Activated CD4-positive, alpha-beta T cell treated with anti-CD3 and anti-CD28 coated beads, Interleukin-2, amount 10 ng/mL, durations not matched to agents 7 days and 5 days (primary cell): ENCODE results near the gene ZBTB25. TPM values are rescaled to one million over a fixed set of nuclear protein-coding genes. Genes with fewer than 3 reads are reported as not detected.

Source experiments
- CTCF ChIA-PET: fragments of 350-600 bp; sonication (Branson Sonifier 250); formaldehyde crosslinking; loops from one replicate; lab custom pipeline; 2021; ENCODE audit warnings: antibody characterized with exemption; lab: Charles Lee
- POLR2A ChIA-PET: fragments of 350-600 bp; sonication (Branson Sonifier 250); formaldehyde crosslinking; loops from one replicate; lab custom pipeline; 2021; ENCODE audit warnings: antibody characterized with exemption; lab: Charles Lee
- DNase-seq: peaks from one replicate; pipeline ENCODE4 v3.0.0-alpha.2; 2020
- H3K27ac Mint-ChIP-seq: one replicate; pipeline ENCODE4 v1.8.0; 2021; ENCODE audit warnings: mild to moderate bottlenecking, moderate library complexity, mixed read lengths
- H3K27me3 Mint-ChIP-seq: one replicate; pipeline ENCODE4 v1.8.0; 2021; ENCODE audit warnings: mixed read lengths
- H3K36me3 Mint-ChIP-seq: one replicate; pipeline ENCODE4 v1.8.0; 2021; ENCODE audit warnings: low read depth, mixed read lengths
- H3K4me1 Mint-ChIP-seq: one replicate; pipeline ENCODE4 v1.8.0; 2021; ENCODE audit warnings: mixed read lengths
- H3K4me3 Mint-ChIP-seq: one replicate; pipeline ENCODE4 v1.8.0; 2021; ENCODE audit warnings: mild to moderate bottlenecking, moderate library complexity, mixed read lengths
- H3K9me3 Mint-ChIP-seq: one replicate; pipeline ENCODE4 v1.8.0; 2021; ENCODE audit warnings: mixed read lengths
- total RNA-seq, 2 experiments: library from RNA; stranded (reverse); gene quantifications; one replicate each; pipeline ENCODE4 v1.2.3, GENCODE V29; 2021

The ZBTB25 gene
- total RNA-seq, 2 experiments from 2014 or later, result 29.2 to 31.2 TPM

- Mint-ChIP-seq H3K27ac (peak within 1 kb of the TSS; percentile 80), H3K4me3 (peak within 1 kb of the TSS; percentile 80), H3K27me3 (no peaks in the 10 kb centered on the region), H3K36me3 (peaks cover 7% of the 10 kb centered on the region), H3K9me3 (no peaks in the 10 kb centered on the region), H3K4me1 (peaks cover 33% of the 10 kb centered on the region)
- ChIA-PET CTCF (interaction anchor here (0.9 to 1.2 kb wide), 2 partner anchors 14 to 36 kb away, joined by 3 read pairs; no protein-coding TSS in a partner anchor), POLR2A (interaction anchor here (0.6 kb wide), 1 partner anchor 143 kb away, joined by 4 read pairs; no protein-coding TSS in a partner anchor)
- peak; percentile 63 for DNase-seq
These were observed 38.3 kb downstream of the ZBTB25 start, which contains the start of gene AKAP5 for GRCh38 chr14:64465191-64465822. TSS of gene AKAP5 (plus strand) at chr14:64465499. CDS start at chr14:64468395, 2,896 bp downstream.

- Mint-ChIP-seq H3K27me3 (no peaks in the 10 kb centered on the region), H3K4me3 (peak overlapping the region; percentile 80), H3K9me3 (no peaks in the 10 kb centered on the region), H3K27ac (peak overlapping the region; percentile 80), H3K36me3 (peaks cover 13% of the 10 kb centered on the region), H3K4me1 (peaks cover 33% of the 10 kb centered on the region)
- ChIA-PET CTCF (interaction anchor here (0.5 to 3.2 kb wide), 7 partner anchors 14 to 363 kb away, joined by 3 to 10 read pairs (median 4); no protein-coding TSS in a partner anchor), POLR2A (interaction anchor here (0.6 kb wide), 1 partner anchor 142 kb away, joined by 4 read pairs; no protein-coding TSS in a partner anchor)
- DNase-seq, result no peak
These were observed 39.0 kb downstream of the ZBTB25 start for GRCh38 chr14:64464651-64465050.

DNA sequence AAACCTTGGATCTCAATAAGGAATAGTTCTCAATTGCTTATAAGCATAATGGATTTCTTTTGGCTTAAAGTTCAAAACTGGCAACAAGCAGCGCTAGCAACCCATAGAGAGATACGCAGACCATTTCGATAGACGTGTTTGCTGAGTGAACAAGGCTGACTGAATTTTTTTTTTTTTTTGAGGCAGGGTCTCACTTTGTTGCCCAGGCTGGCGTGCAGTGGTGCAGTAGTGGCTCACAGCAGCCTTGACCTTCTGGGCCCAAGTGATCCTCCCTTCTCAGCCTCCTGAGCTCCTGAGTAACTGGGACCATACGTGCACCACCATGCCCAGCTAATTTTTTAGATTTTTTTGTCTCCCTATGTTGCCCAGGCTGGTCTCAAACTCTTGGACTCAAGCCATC lies 39.8 kb downstream of the ZBTB25 start:
- H3K36me3 Mint-ChIP-seq, result peaks cover 20% of the 10 kb centered on the region
- no peak for DNase-seq
- H3K9me3 Mint-ChIP-seq, result no peaks in the 10 kb centered on the region
- peaks cover 41% of the 10 kb centered on the region for H3K4me1 Mint-ChIP-seq
- no peak overlapping the region for H3K27ac Mint-ChIP-seq
- H3K4me3 Mint-ChIP-seq, result no peak overlapping the region
- ChIA-PET CTCF (interaction anchor here (0.7 to 3.2 kb wide), 8 partner anchors 9 to 195 kb away, joined by 3 to 10 read pairs (median 4); no protein-coding TSS in a partner anchor), POLR2A (no interaction called here)
- H3K27me3 Mint-ChIP-seq, result no peaks in the 10 kb centered on the region

- POLR2A ChIA-PET, result no interaction called here
These were observed 40.4 kb downstream of the ZBTB25 start for GRCh38 chr14:64463195-64463594.

DNA sequence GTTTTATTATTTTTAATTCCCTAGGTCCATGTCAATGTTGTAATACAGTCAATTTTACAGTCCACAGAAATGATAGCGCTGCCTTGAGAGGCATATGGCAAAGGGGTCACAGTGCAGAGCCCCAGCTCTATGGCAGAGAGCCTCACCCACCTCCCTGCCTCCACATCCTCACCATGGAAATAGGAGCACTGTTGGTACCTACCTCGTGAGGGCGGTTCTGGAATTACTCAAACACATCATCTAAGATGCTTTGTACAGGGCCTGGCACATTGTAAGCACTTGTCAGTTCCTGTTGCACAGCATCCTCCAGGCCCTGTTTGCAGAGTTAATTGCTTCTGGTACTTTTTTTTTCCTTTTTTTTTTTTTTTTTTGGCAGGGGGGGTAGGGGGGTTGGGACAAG lies 42.4 kb downstream of the ZBTB25 start:
- POLR2A ChIA-PET, result no interaction called here
- DNase-seq, result no peak
- H3K27me3 Mint-ChIP-seq, result no peaks in the 10 kb centered on the region
- no peak overlapping the region for H3K4me3 Mint-ChIP-seq
- peaks cover 31% of the 10 kb centered on the region for H3K4me1 Mint-ChIP-seq
- CTCF ChIA-PET, result interaction anchor here (1.3 to 1.7 kb wide), 2 partner anchors 16 to 37 kb away, joined by 3 to 4 read pairs; no protein-coding TSS in a partner anchor
- no peaks in the 10 kb centered on the region for H3K9me3 Mint-ChIP-seq
- no peak overlapping the region for H3K27ac Mint-ChIP-seq
- peaks cover 29% of the 10 kb centered on the region for H3K36me3 Mint-ChIP-seq

More at GRCh38 chr14:64463195-64463594, 40.4 kb downstream of the ZBTB25 start:
- H3K9me3 Mint-ChIP-seq, result no peaks in the 10 kb centered on the region
- DNase-seq, result no peak
- H3K4me1 Mint-ChIP-seq, result peaks cover 36% of the 10 kb centered on the region
- no peak overlapping the region for H3K4me3 Mint-ChIP-seq
- CTCF ChIA-PET, result interaction anchor here (0.8 to 3.2 kb wide), 7 partner anchors 9 to 47 kb away, joined by 3 to 10 read pairs (median 4); no protein-coding TSS in a partner anchor
- no peak overlapping the region for H3K27ac Mint-ChIP-seq
- H3K27me3 Mint-ChIP-seq, result no peaks in the 10 kb centered on the region
- H3K36me3 Mint-ChIP-seq, result peaks cover 22% of the 10 kb centered on the region

GRCh38 chr14:64459405-64460136 lies 44.1 kb downstream of the ZBTB25 start:
- H3K9me3 Mint-ChIP-seq, result no peaks in the 10 kb centered on the region
- POLR2A ChIA-PET, result no interaction called here
- peaks cover 41% of the 10 kb centered on the region for H3K36me3 Mint-ChIP-seq
- peaks cover 22% of the 10 kb centered on the region for H3K4me1 Mint-ChIP-seq
- CTCF ChIA-PET, result interaction anchor here (1.0 to 1.3 kb wide), 2 partner anchors 37 to 72 kb away, joined by 3 read pairs; no protein-coding TSS in a partner anchor
- no peak overlapping the region for H3K4me3 Mint-ChIP-seq
- no peaks in the 10 kb centered on the region for H3K27me3 Mint-ChIP-seq
- no peak overlapping the region for H3K27ac Mint-ChIP-seq
- DNase-seq, result no peak

- Mint-ChIP-seq H3K36me3 (peaks cover 55% of the 10 kb centered on the region), H3K9me3 (no peaks in the 10 kb centered on the region), H3K4me1 (peaks cover 15% of the 10 kb centered on the region), H3K27ac (no peak overlapping the region), H3K4me3 (no peak overlapping the region), H3K27me3 (no peaks in the 10 kb centered on the region)
- POLR2A ChIA-PET, result no interaction called here
- DNase-seq, result no peak
- CTCF ChIA-PET, result interaction anchor here (0.6 to 1.0 kb wide), 4 partner anchors 9 to 48 kb away, joined by 3 to 5 read pairs (median 4); no protein-coding TSS in a partner anchor
These were observed 49.0 kb downstream of the ZBTB25 start for GRCh38 chr14:64454671-64455070.

DNA sequence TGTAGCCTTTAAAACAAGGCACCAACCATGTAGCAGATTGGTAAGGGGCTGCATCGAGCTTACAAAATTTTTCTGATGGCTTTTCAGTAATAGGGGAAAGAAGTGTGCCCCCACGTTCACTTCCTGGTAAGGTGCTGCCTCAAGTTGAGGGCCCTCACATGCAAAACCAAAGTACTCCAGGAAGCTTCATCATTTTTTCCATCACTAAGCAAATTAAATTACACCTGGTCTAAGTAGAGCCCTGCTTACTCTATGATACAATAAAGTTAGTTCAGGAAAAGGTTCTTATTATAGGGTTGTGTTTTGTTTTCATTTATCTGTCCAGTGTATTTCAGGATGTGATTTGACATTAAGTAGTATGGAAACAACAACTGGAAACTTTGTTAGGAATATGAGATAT lies 53.4 kb downstream of the ZBTB25 start:
- Mint-ChIP-seq H3K27me3 (no peaks in the 10 kb centered on the region), H3K4me3 (no peak overlapping the region), H3K36me3 (peaks cover 49% of the 10 kb centered on the region), H3K27ac (no peak overlapping the region), H3K4me1 (peaks cover 15% of the 10 kb centered on the region), H3K9me3 (no peaks in the 10 kb centered on the region)
- ChIA-PET CTCF (interaction anchor here (2.6 to 2.9 kb wide), 2 partner anchors 13 to 20 kb away, joined by 10 to 14 read pairs; no protein-coding TSS in a partner anchor), POLR2A (no interaction called here)
- DNase-seq, result no peak

DNA sequence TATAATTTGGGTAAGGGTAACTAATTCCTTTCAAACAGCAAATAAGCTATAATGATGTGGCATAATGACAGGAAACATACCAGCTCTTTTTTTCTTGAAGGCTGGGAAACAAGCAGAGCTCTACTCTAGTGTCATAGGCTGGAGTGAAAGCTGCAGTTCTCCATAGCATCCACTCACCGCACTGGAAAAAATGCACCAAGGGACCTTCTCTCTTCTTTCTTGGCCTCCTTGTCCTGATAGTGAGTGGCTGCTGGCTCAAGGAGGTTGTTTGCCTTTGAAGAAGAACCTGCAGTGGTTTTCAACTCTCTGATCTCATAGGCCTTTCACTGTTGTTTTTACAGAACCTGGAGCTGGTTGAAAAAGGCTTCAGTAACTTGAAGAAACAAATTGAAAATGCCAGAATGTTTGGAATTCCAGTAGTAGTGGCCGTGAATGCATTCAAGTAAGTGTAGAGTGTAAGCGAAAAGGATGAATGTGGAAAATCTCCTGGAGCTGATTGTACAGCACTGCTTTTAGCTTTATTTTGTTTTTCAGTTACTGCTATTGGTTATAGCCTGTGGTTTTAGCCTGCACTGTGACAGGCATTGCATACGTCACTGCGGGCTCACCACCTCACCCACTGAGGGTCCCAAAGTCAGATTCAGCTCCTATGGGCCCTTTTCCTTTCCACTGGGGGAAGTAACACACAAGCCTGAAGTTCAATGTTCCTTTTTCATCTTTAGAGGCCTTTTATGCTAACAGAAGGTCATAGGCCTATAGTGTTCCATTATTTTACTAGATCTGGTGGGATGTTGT lies 55.6 kb downstream of the ZBTB25 start:
- POLR2A ChIA-PET, result no interaction called here
- Mint-ChIP-seq H3K9me3 (no peaks in the 10 kb centered on the region), H3K4me3 (no peak overlapping the region)

GRCh38 chr14:64444984-64445845 lies 58.4 kb downstream of the ZBTB25 start:
- CTCF ChIA-PET, result interaction anchor here (0.9 to 2.3 kb wide), 10 partner anchors 8 to 107 kb away, joined by 3 to 8 read pairs (median 3); no protein-coding TSS in a partner anchor
- Mint-ChIP-seq H3K36me3 (peaks cover 54% of the 10 kb centered on the region), H3K4me3 (no peak overlapping the region), H3K9me3 (no peaks in the 10 kb centered on the region), H3K27ac (peak overlapping the region; percentile 58), H3K4me1 (peaks cover 26% of the 10 kb centered on the region), H3K27me3 (no peaks in the 10 kb centered on the region)
- DNase-seq, result no peak
- POLR2A ChIA-PET, result no interaction called here

More for the DNA sequence above, 55.6 kb downstream of the ZBTB25 start:
- peaks cover 48% of the 10 kb centered on the region for H3K36me3 Mint-ChIP-seq
- no peak for DNase-seq
- CTCF ChIA-PET, result interaction anchor here (1.0 to 2.9 kb wide), 4 partner anchors 14 to 90 kb away, joined by 3 to 14 read pairs (median 6); no protein-coding TSS in a partner anchor
- peaks cover 26% of the 10 kb centered on the region for H3K4me1 Mint-ChIP-seq
- H3K27me3 Mint-ChIP-seq, result no peaks in the 10 kb centered on the region
- H3K27ac Mint-ChIP-seq, result no peak overlapping the region

- Mint-ChIP-seq H3K9me3 (no peaks in the 10 kb centered on the region), H3K4me1 (peaks cover 27% of the 10 kb centered on the region), H3K36me3 (peaks cover 50% of the 10 kb centered on the region), H3K27me3 (no peaks in the 10 kb centered on the region), H3K27ac (no peak overlapping the region), H3K4me3 (no peak overlapping the region)
- DNase-seq, result no peak
- ChIA-PET POLR2A (no interaction called here), CTCF (interaction anchor here (1.1 to 2.3 kb wide), 6 partner anchors 9 to 21 kb away, joined by 3 to 8 read pairs (median 6); no protein-coding TSS in a partner anchor)
These were observed 59.5 kb downstream of the ZBTB25 start for GRCh38 chr14:64444140-64444539.
